Activated naive CD4-positive, alpha-beta T cell treated with anti-CD3 and anti-CD28 coated beads, Interleukin-2, amount 50 U/mL, for 72 hours (primary cell): Measurements from ENCODE around the gene DYNC1H1. TPM values are rescaled to one million over a fixed set of nuclear protein-coding genes. Genes with fewer than 3 reads are reported as not detected.
"Not testable (repeated sequence)": the region's sequence is repeated elsewhere in the genome, so short reads cannot be mapped to it uniquely, and the experiment has no call there.

Source experiments
- ATAC-seq, 2 donors: fragments of 150-1000 bp; cut with Tn5 transposase; 2 replicates each; pipeline ENCODE4 v1.10.0; 2021; ENCODE audit warnings: mild to moderate bottlenecking in 2 of 2, moderate library complexity in 2 of 2
- DNase-seq, 2 donors: peaks; one replicate each; pipeline ENCODE4 v3.0.0; 2021 to 2022; ENCODE audit warnings: low spot score in 2 of 2
- H3K27ac Mint-ChIP-seq, 2 donors: one replicate each; pipeline ENCODE4 v1.8.0; 2022; ENCODE audit warnings: mild to moderate bottlenecking in 2 of 2, mixed read lengths in 2 of 2
- H3K36me3 Mint-ChIP-seq, 2 donors: one replicate each; pipeline ENCODE4 v1.8.0; 2022; ENCODE audit warnings: mixed read lengths in 2 of 2
- H3K9me3 Mint-ChIP-seq, 2 donors: one replicate each; pipeline ENCODE4 v1.8.0; 2022; ENCODE audit warnings: mixed read lengths in 2 of 2
- total RNA-seq, 2 donors: library from RNA; stranded (reverse); gene quantifications; one replicate each; pipeline ENCODE4 v1.2.3, GENCODE V29; 2022

DYNC1H1 gene
- total RNA-seq, 2 donors from 2014 or later: 368 to 465 TPM

DNA sequence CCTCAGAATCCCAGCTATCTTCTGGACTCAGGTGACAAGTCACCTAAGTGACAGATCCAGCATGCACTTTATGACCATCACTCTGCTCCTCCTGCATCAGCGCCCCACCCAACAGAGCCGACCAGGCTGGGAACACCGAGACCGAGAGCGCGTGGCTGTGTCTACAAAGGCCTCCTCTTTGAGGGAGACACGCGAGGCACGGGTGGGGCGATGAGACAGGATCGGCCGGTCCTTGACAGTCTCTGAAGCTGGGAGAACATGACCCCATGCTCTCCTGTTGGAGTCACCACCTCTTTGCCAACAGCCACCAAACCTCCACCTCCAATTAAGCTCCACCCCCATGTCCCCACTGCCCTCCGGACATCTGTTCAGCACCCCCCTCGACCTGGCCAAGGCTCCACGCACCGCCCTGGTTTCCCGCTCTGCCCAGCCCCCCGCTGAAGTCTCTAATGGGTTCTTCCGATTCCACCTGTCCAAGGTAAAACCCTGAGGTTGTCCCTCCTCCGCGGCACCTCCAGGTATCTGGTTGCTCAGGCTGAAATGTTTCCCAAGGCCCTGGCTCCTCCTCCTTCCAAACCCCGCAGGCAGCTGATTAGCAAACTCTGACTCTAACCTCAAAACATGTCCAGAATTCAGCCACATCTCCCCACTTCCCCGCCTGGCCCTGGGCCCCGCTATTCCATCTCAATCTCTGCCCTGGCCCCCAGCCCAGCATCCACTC, 91.0 kb downstream of the DYNC1H1 start:
- no peaks in the 10 kb centered on the region for H3K9me3 Mint-ChIP-seq
- peaks cover 6 to 9% of the 10 kb centered on the region in 2 donors for H3K36me3 Mint-ChIP-seq
- H3K27ac Mint-ChIP-seq: peak overlapping the region; percentile 48 to 95
- DNase-seq (no peak), ATAC-seq (no peak)

DNA sequence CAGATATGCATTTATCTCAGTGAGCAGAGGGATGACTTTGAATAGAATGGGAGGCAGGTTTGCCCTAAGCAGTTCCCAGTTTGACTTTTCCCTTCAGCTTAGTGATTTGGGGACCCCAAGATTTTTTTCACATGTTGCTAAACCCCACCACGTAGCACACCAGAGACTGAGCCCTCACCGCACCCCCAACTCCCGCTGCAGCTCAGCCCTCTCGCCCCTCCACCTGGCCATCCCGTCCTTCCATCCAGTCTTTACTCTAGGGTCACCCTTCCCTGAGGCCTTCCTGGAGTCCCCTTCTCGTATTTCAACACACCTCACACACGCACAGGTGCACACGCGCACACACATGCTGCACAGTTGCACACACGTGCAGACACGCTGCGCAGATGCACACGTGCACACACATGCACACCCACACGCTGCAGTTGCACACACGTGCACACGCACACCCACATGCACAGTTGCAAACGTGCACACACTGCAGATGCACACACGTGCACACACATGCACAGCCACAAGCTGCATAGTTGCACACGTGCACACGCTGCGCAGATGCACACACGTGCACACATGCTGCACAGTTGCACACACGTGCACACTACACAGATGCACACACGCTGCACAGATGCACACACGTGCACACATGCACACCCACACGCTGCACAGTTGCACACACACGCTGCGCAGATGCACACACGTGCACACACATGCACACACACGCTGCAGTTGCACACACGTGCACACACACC, 92.5 kb downstream of the DYNC1H1 start:
- DNase-seq (no peak), ATAC-seq (peak in 1 of 2 donors; percentile 12)
- Mint-ChIP-seq H3K9me3 (no peaks in the 10 kb centered on the region), H3K36me3 (peaks cover 4 to 6% of the 10 kb centered on the region in 2 donors), H3K27ac (peak overlapping the region in 1 of 2 donors; percentile 34)

DNA sequence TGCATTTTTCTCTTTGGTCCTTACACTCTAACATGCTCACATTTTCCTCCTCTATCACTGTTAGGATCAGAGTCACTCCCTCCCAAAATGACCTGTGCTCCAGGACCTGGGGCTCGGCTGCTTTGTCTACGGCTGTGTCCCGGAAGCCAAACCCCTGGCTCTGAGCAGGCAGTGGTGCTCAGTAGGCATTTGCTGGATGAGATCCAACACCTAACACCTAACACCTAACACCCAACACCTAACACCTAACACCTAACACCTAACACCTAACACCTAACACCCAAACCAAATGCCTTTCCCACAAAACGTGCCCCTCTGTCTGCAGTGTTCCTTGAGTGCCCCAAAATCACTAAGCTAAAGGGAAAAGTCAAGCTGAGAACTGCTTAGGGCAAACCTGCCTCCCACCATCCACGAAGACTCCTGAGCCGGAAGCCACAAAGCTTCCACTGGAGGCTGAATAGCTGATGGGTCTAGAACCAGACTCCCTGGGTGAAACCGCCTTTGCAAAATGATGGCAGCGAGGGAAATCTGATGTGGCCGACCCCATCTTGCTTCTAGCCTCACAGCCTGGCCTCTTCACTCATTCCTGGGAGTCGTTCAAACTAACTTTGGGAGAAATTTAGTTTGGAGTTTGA, 93.2 kb downstream of the DYNC1H1 start:
- DNase-seq (no peak), ATAC-seq (peak in 1 of 2 donors; percentile 27)
- no peaks in the 10 kb centered on the region for H3K9me3 Mint-ChIP-seq
- peak overlapping the region in 1 of 2 donors; percentile 11 for H3K27ac Mint-ChIP-seq
- H3K36me3 Mint-ChIP-seq: peaks cover 2% of the 10 kb centered on the region in 2 donors

DNA sequence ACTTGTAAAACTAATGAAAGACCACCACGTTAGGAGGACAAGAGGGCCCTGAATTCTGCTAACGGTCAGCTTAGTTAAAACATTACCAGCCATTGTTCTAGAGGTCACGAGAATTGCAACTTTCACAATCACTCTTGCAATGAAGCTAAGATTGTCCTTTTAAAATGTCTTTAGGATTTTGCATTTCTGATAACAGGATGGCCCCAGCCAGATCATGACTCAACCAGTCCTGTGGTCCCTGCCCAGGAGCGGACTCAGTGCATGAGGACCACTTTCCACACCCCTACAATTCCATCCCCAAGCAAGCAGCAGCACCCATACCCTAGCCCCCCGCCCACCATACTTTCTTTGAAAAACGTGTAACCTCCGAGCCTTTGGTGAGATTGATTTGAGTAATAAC, 93.8 kb downstream of the DYNC1H1 start:
- Mint-ChIP-seq H3K36me3 (no peaks in the 10 kb centered on the region), H3K27ac (no peak overlapping the region), H3K9me3 (no peaks in the 10 kb centered on the region)
- no peak for ATAC-seq
- DNase-seq: no peak

DNA sequence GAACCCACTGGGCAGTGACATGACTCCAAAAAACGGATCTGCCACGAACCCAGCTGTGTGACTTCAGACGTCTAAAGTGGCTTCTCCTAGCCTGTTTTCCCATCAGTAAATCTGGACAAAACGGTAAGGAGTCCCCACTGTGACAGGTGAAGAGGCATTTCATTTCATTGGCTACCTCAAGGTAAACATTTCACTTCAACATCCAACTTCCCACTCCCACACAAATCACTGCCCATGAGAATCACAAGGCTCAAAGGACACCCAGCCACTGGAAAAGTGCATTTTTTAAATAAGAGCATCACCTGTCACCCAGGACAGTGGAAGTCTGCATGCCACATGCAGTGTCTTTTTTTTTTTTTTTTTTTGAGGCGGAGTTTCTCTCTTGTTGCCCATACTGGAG, 94.6 kb downstream of the DYNC1H1 start:
- ATAC-seq: no peak
- Mint-ChIP-seq H3K27ac (peak overlapping the region in 1 of 2 donors; percentile 29), H3K36me3 (no peaks in the 10 kb centered on the region), H3K9me3 (no peaks in the 10 kb centered on the region)
- no peak for DNase-seq

DNA sequence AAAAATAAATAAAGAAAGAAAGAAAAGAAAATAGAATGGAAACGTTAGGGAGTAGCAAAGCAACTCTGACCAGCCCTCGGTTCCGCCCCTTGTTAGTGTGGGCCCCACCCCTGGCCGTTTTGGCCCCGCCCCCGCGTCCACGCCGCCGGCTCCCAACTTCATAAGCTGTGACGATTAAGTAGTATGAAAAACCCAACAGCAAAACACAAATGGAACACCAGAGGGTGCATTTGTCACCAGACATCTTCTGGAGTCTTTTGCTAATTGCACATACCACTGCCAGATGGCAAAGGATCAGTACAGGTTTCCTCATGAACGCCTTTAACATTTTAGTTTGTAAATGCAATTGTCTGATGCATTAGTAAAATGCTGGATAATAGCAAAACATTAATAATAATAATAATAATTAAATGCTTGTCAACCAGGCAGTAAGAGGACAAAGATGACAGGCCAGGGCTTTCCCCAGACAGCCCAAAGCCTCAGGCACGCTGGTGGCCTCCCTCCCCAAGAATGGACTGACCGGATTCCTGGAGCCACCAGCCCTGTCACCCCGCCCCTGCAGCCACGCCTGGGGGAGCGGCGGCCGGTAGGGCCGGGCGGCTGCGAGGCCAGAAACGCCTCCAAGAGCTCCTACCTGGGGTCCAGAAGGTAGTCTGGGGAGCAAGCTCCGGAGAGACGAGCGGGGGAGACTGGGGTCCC, 98.9 kb downstream of the DYNC1H1 start:
- no peak overlapping the region for H3K27ac Mint-ChIP-seq
- H3K36me3 Mint-ChIP-seq: no peaks in the 10 kb centered on the region
- ATAC-seq (peak; percentile 63 to 83), DNase-seq (peak in 1 of 2 donors; percentile 63)
- no peaks in the 10 kb centered on the region for H3K9me3 Mint-ChIP-seq

DNA sequence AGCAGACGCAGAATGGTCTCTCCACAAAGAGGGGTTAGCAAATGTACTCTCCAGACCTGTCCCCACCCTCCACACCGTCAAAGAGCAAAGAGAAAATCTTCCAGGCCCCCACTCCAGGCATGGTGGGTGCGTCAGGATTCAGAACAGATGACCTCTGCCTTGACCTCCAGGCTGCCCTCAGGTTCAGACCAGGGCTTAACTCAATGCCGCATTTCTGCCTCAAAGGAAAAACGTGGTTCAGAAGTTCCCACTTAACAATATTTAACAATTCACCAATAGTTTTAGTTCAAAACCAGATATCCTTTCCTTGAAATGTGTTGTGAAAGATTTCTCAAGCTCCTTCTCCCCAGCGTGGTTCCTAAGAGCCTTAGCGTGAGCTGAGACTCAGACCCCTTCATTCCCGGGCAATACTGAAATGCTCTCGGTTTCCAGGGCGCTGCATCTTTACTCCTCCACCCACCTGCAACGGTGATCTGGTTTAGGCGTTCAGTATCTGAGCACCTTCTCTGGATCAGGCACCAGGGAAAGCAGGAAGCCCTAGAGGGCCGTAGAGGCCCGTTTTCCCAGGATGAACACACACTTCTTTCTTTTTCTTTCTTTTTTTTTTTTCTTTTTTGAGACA, 99.5 kb downstream of the DYNC1H1 start:
- H3K36me3 Mint-ChIP-seq: no peaks in the 10 kb centered on the region
- H3K27ac Mint-ChIP-seq: no peak overlapping the region
- H3K9me3 Mint-ChIP-seq: no peaks in the 10 kb centered on the region
- DNase-seq: no peak
- ATAC-seq: no peak

DNA sequence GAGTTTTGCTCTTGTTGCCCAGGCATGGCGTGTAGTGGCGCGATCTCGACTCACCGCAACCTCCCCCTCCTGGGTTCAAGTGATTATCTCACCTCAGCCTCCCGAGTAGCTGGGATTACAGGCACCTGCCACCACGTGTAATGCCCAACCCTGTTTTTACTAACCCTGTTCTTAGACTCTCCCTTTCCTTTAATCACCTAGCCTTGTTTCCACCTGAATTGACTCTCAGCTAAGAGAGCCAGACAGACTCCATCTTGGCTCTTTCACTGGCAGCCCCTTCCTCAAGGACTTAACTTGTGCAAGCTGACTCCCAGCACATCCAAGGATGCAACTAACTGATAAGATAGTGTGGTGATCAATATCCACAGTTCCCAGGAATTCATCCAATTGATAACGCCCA, 100.2 kb downstream of the DYNC1H1 start:
- DNase-seq, ATAC-seq, H3K9me3 Mint-ChIP-seq, H3K27ac Mint-ChIP-seq, H3K36me3 Mint-ChIP-seq: not testable (repeated sequence)

DNA sequence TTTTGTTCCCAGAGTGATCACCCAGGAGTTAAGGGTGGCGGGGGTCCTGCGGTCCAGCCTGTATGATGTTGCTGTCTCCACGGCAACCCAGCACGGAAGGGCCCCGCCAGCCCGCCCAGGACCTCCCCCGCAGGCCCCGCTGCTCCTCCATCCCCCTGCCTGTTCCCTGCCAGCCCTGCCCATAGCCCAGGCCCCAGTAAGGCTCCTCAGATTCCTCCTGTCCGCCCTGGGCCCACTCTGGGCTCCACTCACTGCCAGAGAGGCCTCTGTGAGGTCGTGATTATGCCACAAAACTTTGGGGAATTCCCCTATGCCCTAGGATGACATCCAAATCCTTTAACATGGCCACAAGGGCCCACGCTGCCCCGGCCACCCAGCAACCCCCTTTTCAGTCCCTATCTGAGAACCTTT, 101.7 kb downstream of the DYNC1H1 start:
- DNase-seq: no peak
- no peaks in the 10 kb centered on the region for H3K9me3 Mint-ChIP-seq
- peak in 1 of 2 donors; percentile 63 for ATAC-seq
- no peaks in the 10 kb centered on the region for H3K36me3 Mint-ChIP-seq
- peak overlapping the region in 1 of 2 donors; percentile 5 for H3K27ac Mint-ChIP-seq

DNA sequence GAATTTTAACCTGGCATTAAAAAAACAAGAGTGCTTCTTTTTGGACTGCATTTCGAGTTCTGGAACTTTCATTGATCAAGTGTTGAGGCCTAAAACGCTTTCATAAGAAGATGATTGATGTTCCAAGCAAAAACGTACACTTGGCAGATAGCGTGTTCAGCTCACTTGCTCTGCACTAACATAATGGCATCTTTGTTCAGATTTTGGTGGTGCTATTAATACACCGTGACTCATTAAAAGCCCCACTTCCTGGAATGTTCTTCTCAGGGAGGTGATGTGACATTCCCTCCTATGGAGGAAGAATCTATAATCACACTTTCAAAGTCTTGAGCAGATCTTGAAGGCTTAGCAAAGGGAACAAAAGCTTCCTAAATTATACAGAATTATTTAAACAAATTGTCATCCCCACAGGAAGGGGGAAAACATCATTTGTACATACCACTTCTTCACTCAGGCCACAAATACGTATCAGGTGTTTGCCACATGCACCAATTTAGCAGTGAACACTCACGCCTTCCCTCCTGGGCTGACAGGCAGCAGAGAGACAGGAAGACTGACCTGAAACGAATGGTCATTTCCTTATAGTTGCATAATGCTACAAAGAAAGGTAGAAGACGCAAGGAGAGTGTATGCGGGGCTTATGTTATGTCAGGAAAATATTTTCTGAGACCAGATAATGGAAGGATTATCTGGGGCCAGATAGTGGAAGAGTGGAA, 107.1 kb downstream of the DYNC1H1 start:
- no peak for ATAC-seq

DNA sequence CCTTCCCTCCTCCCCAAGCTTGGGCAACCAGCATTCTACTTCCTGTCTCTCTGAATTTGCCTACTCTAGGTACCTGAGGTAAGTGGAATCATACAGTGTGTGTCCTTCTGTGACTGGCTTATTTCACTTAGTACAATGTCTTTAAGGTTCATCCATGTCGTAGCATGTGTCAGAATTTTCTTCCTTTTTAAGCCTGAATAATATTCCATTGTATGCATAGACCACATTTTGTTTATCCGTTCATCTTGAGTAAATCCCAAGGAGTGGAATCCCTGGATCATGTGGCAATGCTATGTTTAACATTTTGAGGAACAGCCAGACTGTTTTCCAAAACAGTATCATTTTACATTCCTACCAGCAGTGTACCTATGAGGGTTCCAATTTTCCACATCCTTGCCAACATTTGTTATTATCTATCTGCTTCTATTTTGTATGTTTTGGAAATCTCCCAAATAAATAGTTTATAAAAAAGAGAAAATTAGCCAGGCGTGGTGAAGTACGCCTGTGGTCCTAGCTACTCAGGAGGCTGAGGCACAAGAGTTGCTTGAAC, 110.1 kb downstream of the DYNC1H1 start:
- ATAC-seq (no peak), DNase-seq (no peak)
- Mint-ChIP-seq H3K36me3 (peaks cover 0 to 16% of the 10 kb centered on the region in 2 donors), H3K27ac (no peak overlapping the region), H3K9me3 (no peaks in the 10 kb centered on the region)

More for the DNA sequence above, 107.1 kb downstream of the DYNC1H1 start:
- Mint-ChIP-seq H3K27ac (peak overlapping the region in 1 of 2 donors; percentile 41), H3K9me3 (no peaks in the 10 kb centered on the region), H3K36me3 (peaks cover 0 to 6% of the 10 kb centered on the region in 2 donors)
- DNase-seq: no peak

DNA sequence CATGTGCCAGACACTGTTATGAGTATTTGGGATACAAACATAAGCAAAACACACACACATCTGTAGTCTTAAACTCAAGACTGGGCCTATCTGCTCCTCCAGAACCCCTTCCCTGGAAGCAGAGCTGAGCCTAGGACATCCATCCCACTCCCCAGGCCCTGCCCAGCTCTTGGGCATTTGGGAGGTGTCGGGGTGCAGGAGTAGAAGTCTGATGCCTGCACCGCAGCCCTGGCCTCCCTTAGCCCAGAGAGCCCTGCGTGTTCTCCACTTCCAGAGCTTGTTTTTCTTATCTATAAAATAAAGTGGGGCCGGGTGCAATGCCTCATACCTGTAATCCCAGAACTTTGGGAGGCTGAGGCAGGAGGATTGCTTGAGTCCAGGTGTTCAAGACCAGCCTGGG, 110.8 kb downstream of the DYNC1H1 start:
- H3K27ac Mint-ChIP-seq: no peak overlapping the region
- no peak for ATAC-seq
- peaks cover 0 to 19% of the 10 kb centered on the region in 2 donors for H3K36me3 Mint-ChIP-seq
- H3K9me3 Mint-ChIP-seq: no peaks in the 10 kb centered on the region
- DNase-seq: no peak

DNA sequence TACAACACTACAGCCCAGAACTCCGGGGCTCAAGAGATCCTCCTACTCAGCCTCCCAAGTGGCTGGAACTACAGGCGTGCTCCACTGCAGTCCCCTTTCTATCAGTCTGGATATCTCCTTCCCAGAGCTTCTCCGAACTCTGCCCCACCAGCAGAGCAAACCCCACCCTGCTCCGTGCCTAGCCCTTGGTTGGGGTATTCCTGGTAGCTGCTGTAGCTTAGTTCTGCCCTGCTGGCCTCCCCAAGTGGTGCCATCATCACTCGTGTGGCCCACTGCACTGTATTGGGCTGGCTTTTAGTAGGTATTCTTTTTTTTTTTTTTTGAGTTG, 113.0 kb downstream of the DYNC1H1 start:
- H3K27ac Mint-ChIP-seq: peak overlapping the region in 1 of 2 donors; percentile 82
- no peaks in the 10 kb centered on the region for H3K9me3 Mint-ChIP-seq
- H3K36me3 Mint-ChIP-seq: peaks cover 14 to 41% of the 10 kb centered on the region in 2 donors
- DNase-seq: no peak
- peak in 1 of 2 donors; percentile 20 for ATAC-seq

DNA sequence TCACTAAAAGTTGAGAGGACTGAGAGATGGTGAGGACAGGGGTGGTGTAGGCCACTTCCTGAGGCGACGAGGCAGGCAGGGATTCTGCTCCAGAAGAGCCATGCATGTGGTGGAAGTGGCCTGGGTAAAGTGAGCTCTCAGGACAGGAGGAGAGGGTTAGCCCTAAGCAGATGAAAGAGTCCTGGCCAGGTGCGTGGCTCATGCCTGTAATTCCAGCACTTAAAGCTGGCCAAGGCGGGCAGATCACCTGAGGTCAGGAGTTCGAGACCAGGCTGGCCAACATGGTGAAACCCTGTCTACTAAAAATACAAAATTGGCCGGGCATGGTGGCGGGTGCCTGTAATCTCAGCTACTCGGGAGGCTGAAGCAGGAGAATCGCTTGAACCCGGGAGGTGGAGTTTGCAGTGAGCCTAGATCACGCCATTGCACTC, 114.0 kb downstream of the DYNC1H1 start:
- ATAC-seq, H3K9me3 Mint-ChIP-seq, DNase-seq: not testable (repeated sequence)
- H3K27ac Mint-ChIP-seq: peak overlapping the region; percentile 65 to 95
- H3K36me3 Mint-ChIP-seq: peaks cover 25 to 51% of the 10 kb centered on the region in 2 donors

DNA sequence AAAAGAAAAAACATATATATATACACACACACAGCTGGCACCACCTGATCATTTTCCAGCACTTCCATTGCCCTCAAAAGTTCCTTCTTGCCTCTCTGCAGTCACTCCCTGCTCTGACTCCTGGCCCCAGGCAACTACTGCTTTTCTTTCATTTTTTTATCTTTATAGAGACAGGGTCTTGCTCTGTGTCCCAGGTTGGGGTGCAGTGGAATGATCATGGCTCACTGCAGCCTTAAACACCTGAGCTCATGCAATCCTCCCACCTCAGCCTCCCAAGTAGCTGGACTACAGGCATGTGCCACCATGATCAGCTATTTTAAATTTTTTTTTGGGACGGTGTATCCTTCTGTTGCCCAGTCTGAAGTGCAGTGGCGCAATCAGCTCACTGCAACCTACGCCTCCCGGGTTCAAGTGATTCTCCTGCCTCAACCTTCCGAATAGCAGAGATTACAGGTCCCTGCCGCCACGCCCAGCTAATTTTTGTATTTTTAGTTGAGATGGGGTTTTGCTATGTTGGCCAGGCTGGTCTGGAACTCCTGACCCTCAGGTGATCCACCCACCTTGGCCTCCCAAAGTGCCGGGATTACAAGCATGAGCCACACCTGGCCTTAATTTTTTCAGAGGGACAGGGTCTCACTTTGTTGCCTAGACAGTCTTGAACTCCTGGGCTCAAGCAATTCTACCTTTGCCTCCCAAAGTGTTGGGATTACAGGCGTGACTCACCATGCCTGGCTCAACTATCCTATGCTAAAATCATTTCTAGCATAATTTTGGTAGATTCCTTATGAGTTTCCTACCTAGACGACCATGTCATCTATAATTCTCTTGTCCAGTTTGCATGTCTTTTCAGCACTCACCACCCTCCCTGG, 114.7 kb downstream of the DYNC1H1 start:
- H3K27ac Mint-ChIP-seq: peak overlapping the region; percentile 48 to 95

More for the DNA sequence above, 114.7 kb downstream of the DYNC1H1 start:
- ATAC-seq (peak; percentile 4 to 11), DNase-seq (no peak)
- peaks cover 31 to 57% of the 10 kb centered on the region in 2 donors for H3K36me3 Mint-ChIP-seq
- H3K9me3 Mint-ChIP-seq: no peaks in the 10 kb centered on the region
